SK-N-SH (cell line): Measurements from ENCODE around the gene NMBR. TPM values are rescaled to one million over a fixed set of nuclear protein-coding genes. Genes with fewer than 3 reads are reported as not detected.

ENCODE experiments used
- CTCF ChIA-PET: fragments of 300-600, 350-600 bp; formaldehyde crosslinking; extraction: SDS; loops from one replicate; lab custom pipeline; 2021; lab: Yijun Ruan, JAX
- POLR2A ChIA-PET: fragments of 350-600 bp; sonication (Branson Sonifier 250); formaldehyde crosslinking; extraction: SDS; loops from one replicate; lab custom pipeline; 2020; ENCODE audit warnings: antibody characterized with exemption, inconsistent platforms; lab: Yijun Ruan, JAX
- DNase-seq: peaks from one replicate; pipeline ENCODE4 v3.0.0; 2012
- H2AFZ ChIP-seq: fragments of 200-600 bp; sonication (generic); 2 replicates; pipeline ENCODE4 v1.8.1; 2016; ENCODE audit warnings: antibody characterized with exemption, mild to moderate bottlenecking, low read depth
- H3F3A ChIP-seq: fragments of 200-600 bp; sonication (generic); replicated peaks from 2 replicates; pipeline ENCODE3; 2016; ENCODE audit warnings: antibody characterized with exemption, mild to moderate bottlenecking; ENCODE audit not compliant: insufficient read depth
- H3K27ac ChIP-seq, 2 experiments: fragments of 200-500 bp in 1 of 2; fragments of 200-600 bp in 1 of 2; sonication (Bioruptor generic) in 1 of 2; sonication (generic), shearing (Covaris generic) in 1 of 2; 2 replicates each; pipeline versions ENCODE4 v1.5.1 to v1.6.1; 2014 to 2016; ENCODE audit warnings: low read depth in 2 of 2, inconsistent platforms in 1 of 2, low read length in 1 of 2, mild to moderate bottlenecking in 1 of 2, mixed read lengths in 1 of 2
- H3K27me3 ChIP-seq: fragments of 200-600 bp; sonication (generic), shearing (Covaris generic); 2 replicates; pipeline ENCODE4 v1.6.1; 2016; ENCODE audit warnings: mixed run types; ENCODE audit not compliant: insufficient read depth
- H3K36me3 ChIP-seq, 2 experiments: fragments of 200-500 bp in 1 of 2; fragments of 200-600 bp in 1 of 2; sonication (Bioruptor generic) in 1 of 2; sonication (generic) in 1 of 2; replicated peaks in 1 of 2; 2 replicates each; pipeline versions ENCODE3 to v1.5.1; 2014 to 2016; ENCODE audit warnings: low read length in 1 of 2, mild to moderate bottlenecking in 1 of 2; ENCODE audit not compliant: insufficient read depth in 2 of 2, control insufficient read depth in 1 of 2
- H3K4me1 ChIP-seq, 2 experiments: fragments of 200-500 bp in 1 of 2; fragments of 200-600 bp in 1 of 2; sonication (Bioruptor generic) in 1 of 2; sonication (generic), shearing (Covaris generic) in 1 of 2; 2 replicates each; pipeline versions ENCODE4 v1.5.1 to v1.6.1; 2014 to 2016; ENCODE audit warnings: low read depth in 1 of 2, low read length in 1 of 2, mixed run types in 1 of 2; ENCODE audit not compliant: insufficient read depth in 2 of 2, control insufficient read depth in 1 of 2
- H3K4me2 ChIP-seq: fragments of 200-600 bp; sonication (generic), shearing (Covaris generic); 2 replicates; pipeline ENCODE4 v1.6.1; 2017; ENCODE audit warnings: mixed run types
- H3K4me3 ChIP-seq, 2 experiments: fragments of 200-500 bp in 1 of 2; fragments of 200-600 bp in 1 of 2; sonication (Bioruptor generic) in 1 of 2; sonication (generic), shearing (Covaris generic) in 1 of 2; 2 replicates each; pipeline versions ENCODE4 v1.5.1 to v1.8.1; 2014 to 2016; ENCODE audit warnings: low read depth in 2 of 2, inconsistent platforms in 1 of 2, low read length in 1 of 2, mild to moderate bottlenecking in 1 of 2, mixed read lengths in 1 of 2, moderate library complexity in 1 of 2
- H3K79me2 ChIP-seq: fragments of 200-600 bp; sonication (generic); 2 replicates; pipeline ENCODE4 v1.8.1; 2017; ENCODE audit warnings: mild to moderate bottlenecking; ENCODE audit not compliant: insufficient read depth
- H3K9ac ChIP-seq: fragments of 200-600 bp; sonication (generic); 2 replicates; pipeline ENCODE4 v1.6.1; 2017; ENCODE audit warnings: mixed run types
- H3K9me2 ChIP-seq: fragments of 200-600 bp; sonication (generic); 2 replicates; pipeline ENCODE4 v1.6.1; 2017; ENCODE audit warnings: mixed run types
- H3K9me3 ChIP-seq: fragments of 200-600 bp; sonication (generic); 2 replicates; pipeline ENCODE4 v1.6.1; 2017; ENCODE audit warnings: mixed run types, mild to moderate bottlenecking, moderate library complexity
- H4K20me1 ChIP-seq: fragments of 200-600 bp; sonication (generic); 2 replicates; pipeline ENCODE4 v1.6.1; 2017; ENCODE audit warnings: mild to moderate bottlenecking, mixed run types; ENCODE audit not compliant: insufficient read depth
- FOSL2 ChIP-seq: IDR thresholded peaks from 2 replicates; pipeline ENCODE4 v1.4.0; 2012; ENCODE audit warnings: low read depth, mild to moderate bottlenecking, moderate library complexity, borderline replicate concordance
- FOXM1 ChIP-seq: IDR thresholded peaks from 2 replicates; pipeline ENCODE4 v1.4.0; 2012; ENCODE audit warnings: low read depth, mild to moderate bottlenecking
- GABPA ChIP-seq: IDR thresholded peaks from 2 replicates; pipeline ENCODE4 v1.4.0; 2012; ENCODE audit warnings: low read depth, mild to moderate bottlenecking
- GATA2 ChIP-seq: sonication (generic); formaldehyde crosslinking; IDR thresholded peaks from 2 replicates; pipeline ENCODE4 v1.5.0; 2020; ENCODE audit warnings: mild to moderate bottlenecking, missing genetic modification reagents
- JUND ChIP-seq: IDR thresholded peaks from 2 replicates; pipeline ENCODE4 v1.4.0; 2012
- MEF2A ChIP-seq: IDR thresholded peaks from 2 replicates; pipeline ENCODE4 v1.4.0; 2012; ENCODE audit warnings: low read depth, borderline replicate concordance
- NRF1 ChIP-seq: IDR thresholded peaks from 2 replicates; pipeline ENCODE4 v1.6.1; 2012; ENCODE audit warnings: low read depth, mild to moderate bottlenecking, low read length
- POLR2AphosphoS5 ChIP-seq: IDR thresholded peaks from 2 replicates; pipeline ENCODE4 v1.6.1; 2012; ENCODE audit warnings: low read depth, low read length
- RXRA ChIP-seq: IDR thresholded peaks from 2 replicates; pipeline ENCODE4 v1.4.0; 2012; ENCODE audit warnings: low read depth, mild to moderate bottlenecking, borderline replicate concordance
- SMC3 ChIP-seq: IDR thresholded peaks from 2 replicates; pipeline ENCODE4 v1.6.1; 2012; ENCODE audit warnings: low read depth, low read length, improper control_type of control experiment
- TCF12 ChIP-seq: IDR thresholded peaks from 2 replicates; pipeline ENCODE4 v1.4.0; 2012
- YY1 ChIP-seq: IDR thresholded peaks from 2 replicates; pipeline ENCODE4 v1.4.0; 2012; ENCODE audit warnings: low read depth, mild to moderate bottlenecking
- polyA plus RNA-seq, 3 experiments: library from polyadenylated mRNA; depleted of rRNA; stranded (reverse); fragments of >200 nt; gene quantifications; 2 replicates each; pipeline ENCODE4 v1.2.3, GENCODE V29; 2012
- TF ChIP-seq, protein P1 (sequence below): fragments of 200-600 bp; sonication (generic); IDR thresholded peaks from 2 replicates; pipeline ENCODE4 v1.6.1; 2017; ENCODE audit warnings: antibody characterized with exemption, mild to moderate bottlenecking, moderate library complexity
- TF ChIP-seq, protein P2 (sequence below): IDR thresholded peaks from 2 replicates; pipeline ENCODE4 v1.6.1; 2012; ENCODE audit warnings: mild to moderate bottlenecking, low read depth, low read length, moderate library complexity

Gene NMBR
- polyA plus RNA-seq, 1 of the 3 experiments (the other 2 are of a cell fraction): not detected

DNA sequence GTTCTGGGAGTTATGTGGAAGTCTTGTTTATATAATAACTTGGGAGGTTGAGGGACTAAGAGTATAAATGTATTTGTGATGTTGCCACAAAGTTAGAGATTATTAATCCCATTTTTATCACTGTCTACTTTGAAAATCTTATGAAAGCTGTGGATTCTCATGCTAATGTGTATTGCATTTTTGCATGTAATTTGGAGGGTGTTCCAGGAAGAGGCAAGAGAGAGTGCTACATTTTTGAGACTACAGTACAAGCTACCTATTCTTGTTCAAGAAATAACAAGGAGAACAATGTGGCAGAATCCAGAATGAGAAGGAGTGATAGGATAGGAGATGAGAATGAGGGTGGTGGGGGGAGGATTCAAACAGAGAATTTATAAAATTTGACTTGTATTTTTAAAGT is 35.1 kb upstream of the NMBR start:
- H4K20me1 ChIP-seq: no peaks in the 10 kb centered on the region
- no peaks in the 10 kb centered on the region for H3K27me3 ChIP-seq
- no peak overlapping the region for H3K9ac ChIP-seq
- H3F3A ChIP-seq: peaks cover 22% of the 10 kb centered on the region
- POLR2A ChIA-PET: no interaction called here
- peaks cover 14% of the 10 kb centered on the region; the same call in 1 of the 2 replicates for H3K9me3 ChIP-seq
- H3K4me3 ChIP-seq: no peak overlapping the region
- DNase-seq: no peak
- no peak overlapping the region for H2AFZ ChIP-seq
- H3K4me1 ChIP-seq: peaks cover 0 to under 1% of the 10 kb centered on the region in 2 experiments; a peak in 2 of 4 replicates
- peaks cover 21% of the 10 kb centered on the region for H3K79me2 ChIP-seq
- no peaks in the 10 kb centered on the region for H3K9me2 ChIP-seq
- CTCF ChIA-PET: no interaction called here
- no peak overlapping the region for H3K27ac ChIP-seq
- TF ChIP-seq FOXM1: no peak
- TF ChIP-seq, protein P1, sequence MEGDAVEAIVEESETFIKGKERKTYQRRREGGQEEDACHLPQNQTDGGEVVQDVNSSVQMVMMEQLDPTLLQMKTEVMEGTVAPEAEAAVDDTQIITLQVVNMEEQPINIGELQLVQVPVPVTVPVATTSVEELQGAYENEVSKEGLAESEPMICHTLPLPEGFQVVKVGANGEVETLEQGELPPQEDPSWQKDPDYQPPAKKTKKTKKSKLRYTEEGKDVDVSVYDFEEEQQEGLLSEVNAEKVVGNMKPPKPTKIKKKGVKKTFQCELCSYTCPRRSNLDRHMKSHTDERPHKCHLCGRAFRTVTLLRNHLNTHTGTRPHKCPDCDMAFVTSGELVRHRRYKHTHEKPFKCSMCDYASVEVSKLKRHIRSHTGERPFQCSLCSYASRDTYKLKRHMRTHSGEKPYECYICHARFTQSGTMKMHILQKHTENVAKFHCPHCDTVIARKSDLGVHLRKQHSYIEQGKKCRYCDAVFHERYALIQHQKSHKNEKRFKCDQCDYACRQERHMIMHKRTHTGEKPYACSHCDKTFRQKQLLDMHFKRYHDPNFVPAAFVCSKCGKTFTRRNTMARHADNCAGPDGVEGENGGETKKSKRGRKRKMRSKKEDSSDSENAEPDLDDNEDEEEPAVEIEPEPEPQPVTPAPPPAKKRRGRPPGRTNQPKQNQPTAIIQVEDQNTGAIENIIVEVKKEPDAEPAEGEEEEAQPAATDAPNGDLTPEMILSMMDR: no peak
- no peak for TF ChIP-seq MEF2A
- no peak for TF ChIP-seq NRF1
- TF ChIP-seq, protein P2, sequence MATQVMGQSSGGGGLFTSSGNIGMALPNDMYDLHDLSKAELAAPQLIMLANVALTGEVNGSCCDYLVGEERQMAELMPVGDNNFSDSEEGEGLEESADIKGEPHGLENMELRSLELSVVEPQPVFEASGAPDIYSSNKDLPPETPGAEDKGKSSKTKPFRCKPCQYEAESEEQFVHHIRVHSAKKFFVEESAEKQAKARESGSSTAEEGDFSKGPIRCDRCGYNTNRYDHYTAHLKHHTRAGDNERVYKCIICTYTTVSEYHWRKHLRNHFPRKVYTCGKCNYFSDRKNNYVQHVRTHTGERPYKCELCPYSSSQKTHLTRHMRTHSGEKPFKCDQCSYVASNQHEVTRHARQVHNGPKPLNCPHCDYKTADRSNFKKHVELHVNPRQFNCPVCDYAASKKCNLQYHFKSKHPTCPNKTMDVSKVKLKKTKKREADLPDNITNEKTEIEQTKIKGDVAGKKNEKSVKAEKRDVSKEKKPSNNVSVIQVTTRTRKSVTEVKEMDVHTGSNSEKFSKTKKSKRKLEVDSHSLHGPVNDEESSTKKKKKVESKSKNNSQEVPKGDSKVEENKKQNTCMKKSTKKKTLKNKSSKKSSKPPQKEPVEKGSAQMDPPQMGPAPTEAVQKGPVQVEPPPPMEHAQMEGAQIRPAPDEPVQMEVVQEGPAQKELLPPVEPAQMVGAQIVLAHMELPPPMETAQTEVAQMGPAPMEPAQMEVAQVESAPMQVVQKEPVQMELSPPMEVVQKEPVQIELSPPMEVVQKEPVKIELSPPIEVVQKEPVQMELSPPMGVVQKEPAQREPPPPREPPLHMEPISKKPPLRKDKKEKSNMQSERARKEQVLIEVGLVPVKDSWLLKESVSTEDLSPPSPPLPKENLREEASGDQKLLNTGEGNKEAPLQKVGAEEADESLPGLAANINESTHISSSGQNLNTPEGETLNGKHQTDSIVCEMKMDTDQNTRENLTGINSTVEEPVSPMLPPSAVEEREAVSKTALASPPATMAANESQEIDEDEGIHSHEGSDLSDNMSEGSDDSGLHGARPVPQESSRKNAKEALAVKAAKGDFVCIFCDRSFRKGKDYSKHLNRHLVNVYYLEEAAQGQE: no peak
- no peak for TF ChIP-seq TCF12
- TF ChIP-seq GATA2 (CRISPR knock-in tag): no peak
- no peak for TF ChIP-seq RXRA
- TF ChIP-seq POLR2AphosphoS5: no peak
- TF ChIP-seq SMC3: no peak
- TF ChIP-seq, all 33 proteins: peak for 0
- no peak overlapping the region for H3K4me2 ChIP-seq
- H3K36me3 ChIP-seq: peaks cover 38 to 44% of the 10 kb centered on the region in 2 experiments

DNA sequence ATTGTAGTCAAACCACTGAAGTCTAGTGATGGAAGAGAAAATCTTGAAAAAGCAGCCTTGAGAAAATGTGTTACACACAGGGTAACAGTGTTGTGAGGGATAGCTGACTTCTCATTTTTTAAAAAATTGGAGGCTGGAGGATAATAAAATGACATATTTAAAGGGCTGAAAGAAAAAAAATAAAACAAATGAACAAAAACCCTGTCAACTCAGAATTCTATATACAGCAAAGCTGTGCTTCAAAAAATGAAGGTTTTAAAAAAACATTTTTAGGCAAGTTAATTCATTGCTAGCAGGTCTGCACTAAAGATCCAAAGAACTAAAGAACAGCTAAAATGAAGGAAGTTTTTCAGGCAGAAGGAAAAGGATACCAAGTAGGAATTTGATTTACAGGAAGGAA is 31.2 kb upstream of the NMBR start:
- peaks cover 21% of the 10 kb centered on the region for H3K79me2 ChIP-seq
- H3K9me3 ChIP-seq: peaks cover 19% of the 10 kb centered on the region
- H3K4me1 ChIP-seq: no peaks in the 10 kb centered on the region
- H4K20me1 ChIP-seq: no peaks in the 10 kb centered on the region
- CTCF ChIA-PET: interaction anchor here (1.0 to 1.4 kb wide), 3 partner anchors 18 to 30 kb away, joined by 3 to 5 read pairs (median 5); no protein-coding TSS in a partner anchor
- no peak overlapping the region for H3K4me3 ChIP-seq
- no peaks in the 10 kb centered on the region for H3K27me3 ChIP-seq
- no peak overlapping the region for H3K27ac ChIP-seq
- H3K9ac ChIP-seq: no peak overlapping the region
- no peak overlapping the region for H3K4me2 ChIP-seq
- POLR2A ChIA-PET: no interaction called here
- 0 out of 2 replicates have a peak, but pooled peaks cover 3% of the 10 kb centered on the region for H3K9me2 ChIP-seq
- H3K36me3 ChIP-seq: peaks cover 60 to 74% of the 10 kb centered on the region in 2 experiments
- DNase-seq: no peak
- TF ChIP-seq TCF12 (no peak), YY1 (no peak), JUND (no peak), GABPA (no peak), FOSL2 (no peak)
- TF ChIP-seq, protein P2: no peak
- TF ChIP-seq, all 33 proteins: peak for 0
- H3F3A ChIP-seq: peaks cover 12% of the 10 kb centered on the region
- H2AFZ ChIP-seq: no peak overlapping the region
